Chondrocyte (in vitro differentiated cells): Measurements from ENCODE around the gene PDXK. TPM values are rescaled to one million over a fixed set of nuclear protein-coding genes. Genes with fewer than 3 reads are reported as not detected.

Experiments used
- DNase-seq: peaks from one replicate; pipeline ENCODE4 v3.0.0; 2021; ENCODE audit warnings: mixed read lengths, low spot score
- H3K27ac Mint-ChIP-seq: one replicate; pipeline ENCODE4 v1.8.0; 2021; ENCODE audit warnings: mild to moderate bottlenecking, moderate library complexity, mixed read lengths; ENCODE audit not compliant: unreplicated experiment
- H3K27me3 Mint-ChIP-seq: 2 replicates; pipeline ENCODE4 v1.8.0; 2021; ENCODE audit warnings: low read depth, mixed read lengths
- H3K36me3 Mint-ChIP-seq: 2 replicates; pipeline ENCODE4 v1.8.0; 2021; ENCODE audit warnings: low read depth, mixed read lengths
- H3K4me1 Mint-ChIP-seq: 2 replicates; pipeline ENCODE4 v1.8.0; 2021; ENCODE audit warnings: low read depth, mild to moderate bottlenecking, mixed read lengths
- H3K4me3 Mint-ChIP-seq: one replicate; pipeline ENCODE4 v1.8.0; 2021; ENCODE audit warnings: mild to moderate bottlenecking, moderate library complexity, mixed read lengths; ENCODE audit not compliant: unreplicated experiment
- H3K9me3 Mint-ChIP-seq: 2 replicates; pipeline ENCODE4 v1.8.0; 2021; ENCODE audit warnings: low read depth, mixed read lengths
- CTCF ChIP-seq: fragments of 200-600 bp; sonication (generic); IDR thresholded peaks from 2 replicates; pipeline ENCODE4 v1.5.0; 2021; ENCODE audit warnings: antibody characterized with exemption, mild to moderate bottlenecking, moderate library complexity
- total RNA-seq: library from RNA; stranded (reverse); gene quantifications from 3 replicates; pipeline ENCODE4 v1.2.1, GENCODE V29; 2021

The PDXK gene
- total RNA-seq, 1 donor from 2014 or later: 213 TPM

- Mint-ChIP-seq H3K4me1 (peaks cover 45% of the 10 kb centered on the region), H3K4me3 (peak overlapping the region; percentile 25), H3K27ac (peak overlapping the region; percentile 41), H3K9me3 (no peaks in the 10 kb centered on the region), H3K36me3 (peaks cover 10% of the 10 kb centered on the region), H3K27me3 (no peaks in the 10 kb centered on the region)
- no peak for DNase-seq
- TF ChIP-seq CTCF: no peak
These were observed 15.9 kb downstream of the PDXK start for GRCh38 chr21:43734928-43735229.

- no peak for TF ChIP-seq CTCF
- peak overlapping the region; percentile 41 for H3K27ac Mint-ChIP-seq
- peaks cover 47% of the 10 kb centered on the region for H3K4me1 Mint-ChIP-seq
- H3K9me3 Mint-ChIP-seq: no peaks in the 10 kb centered on the region
- DNase-seq: no peak
- H3K36me3 Mint-ChIP-seq: peaks cover 10% of the 10 kb centered on the region
- peak overlapping the region; percentile 25 for H3K4me3 Mint-ChIP-seq
- no peaks in the 10 kb centered on the region for H3K27me3 Mint-ChIP-seq
These were observed 16.5 kb downstream of the PDXK start for GRCh38 chr21:43735236-43736091.

- H3K9me3 Mint-ChIP-seq: no peaks in the 10 kb centered on the region
These were observed 17.4 kb downstream of the PDXK start for GRCh38 chr21:43736224-43736883.

GRCh38 chr21:43737158-43737950, 18.4 kb downstream of the PDXK start:
- no peak overlapping the region for H3K27ac Mint-ChIP-seq
- H3K4me3 Mint-ChIP-seq: no peak overlapping the region
- no peaks in the 10 kb centered on the region for H3K27me3 Mint-ChIP-seq
- H3K36me3 Mint-ChIP-seq: peaks cover 12% of the 10 kb centered on the region
- H3K4me1 Mint-ChIP-seq: peaks cover 37% of the 10 kb centered on the region
- no peak for DNase-seq
- no peaks in the 10 kb centered on the region for H3K9me3 Mint-ChIP-seq
- TF ChIP-seq CTCF: no peak

More at GRCh38 chr21:43736224-43736883, 17.4 kb downstream of the PDXK start:
- peaks cover 47% of the 10 kb centered on the region for H3K4me1 Mint-ChIP-seq
- DNase-seq: no peak
- no peaks in the 10 kb centered on the region for H3K27me3 Mint-ChIP-seq
- H3K27ac Mint-ChIP-seq: no peak overlapping the region
- no peak overlapping the region for H3K4me3 Mint-ChIP-seq
- TF ChIP-seq CTCF: no peak
- peaks cover 12% of the 10 kb centered on the region for H3K36me3 Mint-ChIP-seq
